TTC549 (cell line): ENCODE results near the gene PCDH8.
"Not testable (repeated sequence)": the region's sequence is repeated elsewhere in the genome, so short reads cannot be mapped to it uniquely, and the experiment has no call there.

Experiments used
- FAIRE-seq: peaks from 2 replicates; lab custom pipeline; 2012; peaks lifted over from hg19 to GRCh38; lab: Jason Lieb, UNC

PCDH8 gene

GRCh38 chr13:52850072-52850395 is 1.6 kb upstream of the PCDH8 start:
- no peak for FAIRE-seq

GRCh38 chr13:52849291-52850071 is 1.0 kb upstream of the PCDH8 start:
- FAIRE-seq: no peak

DNA sequence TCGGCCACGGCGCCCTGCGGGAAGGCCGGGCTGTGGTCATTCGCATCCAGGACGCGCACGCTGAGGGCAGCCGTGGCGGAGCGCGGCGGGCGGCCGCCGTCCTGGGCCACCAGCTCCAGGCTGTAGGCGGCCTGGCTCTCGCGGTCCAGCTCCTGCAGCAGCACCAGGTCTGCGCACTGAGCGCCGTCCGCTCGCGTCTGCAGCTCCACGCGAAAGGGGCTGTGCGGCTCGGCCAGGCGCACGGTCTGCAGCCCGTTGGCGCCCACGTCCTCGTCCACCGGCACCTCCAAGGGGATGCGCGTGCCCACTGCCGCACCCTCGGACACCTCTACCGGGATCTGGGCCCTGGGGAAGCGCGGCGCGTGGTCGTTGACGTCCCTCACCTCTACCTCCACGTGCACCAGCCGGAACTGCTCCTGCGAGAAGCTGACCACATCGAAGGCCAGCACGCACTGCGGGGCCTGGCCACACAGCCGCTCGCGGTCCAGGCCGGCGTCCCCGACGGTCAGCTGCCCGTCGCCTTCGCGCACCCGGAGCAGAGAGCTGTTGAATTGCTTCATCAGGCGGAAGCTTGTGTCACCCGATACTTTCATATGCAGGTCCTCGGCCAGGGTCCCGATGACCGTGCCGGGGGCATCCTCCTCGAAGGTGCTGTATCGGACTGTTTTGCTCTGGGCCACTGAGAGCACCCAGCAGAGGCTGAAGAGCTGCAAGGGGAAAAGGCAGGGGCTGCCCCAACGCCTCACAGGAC is 583 bp downstream of the PCDH8 start:
- no peak for FAIRE-seq

DNA sequence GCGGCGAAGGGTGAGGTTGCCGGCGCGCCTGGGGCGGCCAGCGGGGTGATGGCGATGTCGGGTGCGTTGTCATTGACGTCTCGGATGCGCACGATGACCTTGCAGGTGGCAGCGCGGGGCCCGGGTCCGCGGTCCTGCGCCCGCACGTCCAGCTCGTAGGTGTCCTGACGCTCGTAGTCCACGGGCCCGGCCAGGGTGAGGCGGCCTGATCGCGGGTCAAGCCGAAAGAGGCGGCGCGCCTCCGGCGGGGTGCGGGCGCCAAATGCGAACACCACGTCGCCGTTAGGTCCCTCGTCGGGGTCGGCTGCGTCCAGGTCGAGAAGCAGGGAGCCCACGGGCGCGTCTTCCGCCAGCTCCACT is 1.1 kb downstream of the PCDH8 start:
- no peak for FAIRE-seq

DNA sequence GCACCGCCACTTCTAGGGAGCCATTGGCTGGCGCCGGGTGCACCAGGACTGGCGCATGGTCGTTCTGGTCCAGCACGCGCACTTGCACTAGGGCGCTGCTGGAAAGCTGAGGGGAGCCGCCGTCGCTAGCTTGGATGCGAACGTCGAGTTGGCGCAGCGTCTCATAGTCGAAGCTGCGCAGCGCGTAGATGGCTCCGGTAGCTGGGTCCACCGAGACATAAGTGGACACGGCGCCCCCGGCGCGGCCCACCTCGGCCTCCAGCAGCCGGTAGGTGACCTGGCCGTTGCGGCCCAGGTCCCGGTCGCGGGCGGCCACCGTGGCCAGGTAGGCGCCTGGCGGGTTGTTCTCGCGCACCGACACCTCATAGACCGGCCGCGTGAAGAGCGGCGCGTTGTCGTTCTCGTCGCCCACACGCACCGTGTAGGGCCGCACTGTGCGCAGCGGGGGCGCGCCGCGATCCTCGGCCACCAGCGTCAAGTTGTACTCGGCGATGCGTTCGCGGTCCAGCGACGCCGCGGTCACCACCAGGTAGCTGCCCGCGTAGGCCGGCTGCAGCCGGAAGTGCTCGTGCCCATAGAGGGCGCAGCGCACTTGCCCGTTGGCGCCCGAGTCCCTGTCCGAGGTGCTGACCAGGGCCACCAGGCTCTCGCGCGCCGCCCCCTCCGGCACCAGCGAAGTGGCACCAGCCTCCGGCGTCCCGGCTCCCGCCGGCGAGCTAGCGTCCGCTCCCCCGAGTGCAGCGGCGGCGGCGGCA is 1.7 kb downstream of the PCDH8 start:
- no peak for FAIRE-seq

DNA sequence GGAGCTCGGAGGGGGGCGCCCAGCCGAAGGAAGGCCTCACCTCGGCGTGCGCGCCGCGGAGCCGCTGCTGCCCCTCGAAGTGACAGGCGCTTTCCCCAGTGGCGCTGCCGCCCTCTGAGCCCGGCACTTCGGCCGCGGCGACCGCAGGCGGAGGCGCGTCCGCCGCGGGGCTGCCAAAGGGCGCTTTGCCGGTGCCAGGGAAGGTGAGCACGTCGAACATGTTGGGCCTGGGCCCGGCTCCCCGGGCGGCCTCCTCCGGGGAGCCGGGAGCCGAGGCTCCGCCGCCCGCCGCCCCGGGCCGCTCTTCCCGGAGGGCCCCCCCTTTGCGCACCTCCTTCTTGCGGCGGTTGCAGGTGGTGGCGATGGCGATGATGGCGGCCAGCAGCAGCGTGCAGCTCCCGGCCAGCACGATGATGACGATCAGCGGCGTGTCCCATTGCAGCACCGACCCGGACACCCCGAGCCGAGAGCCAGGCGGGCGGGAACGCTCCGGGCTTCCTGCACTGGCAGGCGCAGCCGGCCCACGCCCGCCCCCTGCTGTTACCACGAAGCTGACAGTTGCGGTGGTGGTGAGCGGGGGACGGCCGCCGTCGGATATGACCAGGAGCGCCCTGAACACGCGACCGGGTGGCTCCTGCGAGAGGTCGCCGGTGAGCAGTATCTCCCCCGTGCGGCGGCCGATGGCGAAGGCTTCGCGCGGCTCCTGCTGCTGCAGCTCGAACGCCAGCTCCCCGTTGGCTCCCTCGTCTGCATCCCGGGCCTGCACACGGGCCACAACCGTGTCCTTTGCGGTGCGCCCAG is 2.5 kb downstream of the PCDH8 start:
- FAIRE-seq: no peak

GRCh38 chr13:52845334-52845761 is 3.1 kb downstream of the PCDH8 start:
- FAIRE-seq: no peak

- FAIRE-seq: no peak
Measured at GRCh38 chr13:52844836-52845235, 3.6 kb downstream of the PCDH8 start.

DNA sequence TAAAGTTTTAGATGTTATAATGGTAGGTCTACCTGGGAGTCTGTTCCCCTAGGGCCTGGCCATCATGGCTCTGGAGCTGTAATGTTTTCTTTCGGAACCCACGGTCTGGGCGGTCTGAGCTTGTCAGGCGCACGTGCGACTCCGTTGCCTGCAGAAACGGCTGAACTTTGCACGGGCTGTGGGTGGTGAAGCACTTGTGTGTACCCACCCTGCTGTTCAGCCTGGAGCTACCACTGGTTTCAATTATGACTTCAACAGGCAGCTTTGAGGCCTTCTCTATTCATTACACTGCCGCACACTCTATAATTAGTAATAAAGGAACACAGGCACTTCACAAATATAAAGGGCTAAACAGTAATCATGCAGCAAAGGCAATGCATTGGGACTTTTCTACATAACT is 6.0 kb downstream of the PCDH8 start:
- FAIRE-seq: no peak

DNA sequence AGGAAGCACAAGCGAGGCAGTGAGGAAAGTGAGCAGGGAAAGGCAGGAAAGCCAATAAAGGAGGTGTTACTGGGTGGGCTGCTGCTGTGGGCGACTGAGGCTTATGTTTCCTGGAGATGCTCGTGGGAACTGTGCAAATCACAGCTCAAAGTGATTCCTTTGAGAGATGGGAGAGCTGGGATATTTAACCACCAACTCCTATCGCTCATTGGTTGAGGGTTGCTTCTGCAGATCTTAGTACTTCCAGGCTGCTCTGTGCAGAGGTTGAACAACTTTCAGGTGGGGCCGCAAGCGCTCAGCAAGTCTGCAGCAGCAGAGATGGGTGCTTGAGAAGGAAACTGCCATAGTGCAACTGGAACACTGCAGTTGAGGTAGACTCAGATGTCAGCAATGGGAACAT is 8.4 kb downstream of the PCDH8 start:
- no peak for FAIRE-seq

DNA sequence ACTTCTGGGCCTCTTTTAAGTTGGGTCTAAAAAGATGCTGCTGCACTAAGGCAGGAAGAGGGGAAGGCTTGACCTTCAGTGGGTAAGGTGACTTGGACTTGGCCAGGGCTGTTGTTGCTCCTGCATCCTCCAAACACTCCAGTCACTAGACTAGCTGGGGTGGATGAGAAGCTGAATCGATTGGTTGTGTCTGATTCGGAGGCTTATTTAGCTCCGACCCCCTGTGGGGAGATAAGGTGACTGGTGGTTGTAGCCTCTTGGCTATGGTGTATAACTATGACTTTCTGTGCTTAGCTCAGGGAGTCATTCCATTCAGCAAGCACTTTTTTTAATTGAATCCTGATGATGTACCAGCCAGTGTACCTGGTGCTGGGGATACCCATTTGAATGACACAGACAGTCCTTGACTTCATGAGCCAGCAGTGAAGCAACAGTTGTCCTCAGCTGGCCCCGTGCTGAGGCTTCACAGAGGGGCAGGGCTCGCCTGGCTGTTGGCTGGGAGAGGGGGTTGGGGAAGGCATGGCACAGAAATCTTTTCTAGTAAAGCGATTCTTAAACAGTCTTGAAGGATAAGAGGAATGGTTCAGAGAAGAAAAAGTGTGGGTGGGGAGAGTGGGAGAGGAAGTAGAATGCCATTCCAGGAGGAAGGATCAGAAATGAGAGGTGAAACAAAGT is 9.9 kb downstream of the PCDH8 start:
- FAIRE-seq: no peak

DNA sequence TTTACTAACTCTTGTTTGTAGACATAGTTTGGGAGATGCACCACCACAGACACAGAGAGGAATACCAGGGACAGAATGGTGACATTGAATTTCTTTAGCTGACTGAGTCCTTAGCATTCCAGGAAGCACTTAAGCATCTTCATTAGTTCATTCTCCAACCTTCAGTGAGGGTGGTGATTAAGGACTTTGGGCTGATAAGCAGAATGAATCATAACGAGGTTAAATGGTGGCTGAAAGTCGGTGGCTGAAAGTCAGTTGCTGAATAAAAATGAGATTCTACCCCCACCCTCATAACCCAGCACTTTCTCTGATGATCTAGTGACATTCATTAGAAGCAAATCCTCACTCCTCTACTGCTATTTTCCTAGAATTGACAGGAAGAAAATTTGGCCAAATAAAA is 10.6 kb downstream of the PCDH8 start:
- no peak for FAIRE-seq

GRCh38 chr13:52835071-52835839 is 13.2 kb downstream of the PCDH8 start:
- no peak for FAIRE-seq

DNA sequence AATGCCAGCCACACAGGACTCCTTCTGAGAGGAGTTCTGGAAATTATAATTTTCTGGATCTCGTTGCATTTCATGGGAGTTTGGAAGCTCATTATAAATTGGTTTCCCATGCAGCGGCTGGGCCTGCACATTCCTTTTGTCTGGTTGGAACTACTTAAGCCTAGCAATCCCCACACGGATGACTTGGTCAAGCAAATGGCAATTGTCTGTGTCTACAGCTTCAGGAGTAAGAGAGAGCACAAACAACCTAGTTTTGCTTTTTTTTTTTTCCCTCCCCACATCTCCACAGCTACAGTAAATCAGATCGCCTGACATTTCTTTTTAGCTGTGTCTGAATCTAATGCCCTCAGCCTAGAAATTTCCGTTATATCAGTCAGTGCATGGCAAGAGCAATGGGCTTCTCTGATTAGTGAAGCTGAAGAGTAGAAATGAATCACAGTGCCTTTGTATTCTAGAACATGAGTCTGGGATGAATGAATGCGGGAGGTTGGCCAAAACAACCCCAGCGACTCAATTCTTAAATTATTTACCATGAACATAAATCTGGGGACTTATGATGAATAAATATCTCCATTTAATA is 15.1 kb downstream of the PCDH8 start:
- no peak for FAIRE-seq

GRCh38 chr13:52832313-52832712 is 16.1 kb downstream of the PCDH8 start:
- no peak for FAIRE-seq

- FAIRE-seq: no peak
Measured at GRCh38 chr13:52830946-52831345, 17.5 kb downstream of the PCDH8 start.

DNA sequence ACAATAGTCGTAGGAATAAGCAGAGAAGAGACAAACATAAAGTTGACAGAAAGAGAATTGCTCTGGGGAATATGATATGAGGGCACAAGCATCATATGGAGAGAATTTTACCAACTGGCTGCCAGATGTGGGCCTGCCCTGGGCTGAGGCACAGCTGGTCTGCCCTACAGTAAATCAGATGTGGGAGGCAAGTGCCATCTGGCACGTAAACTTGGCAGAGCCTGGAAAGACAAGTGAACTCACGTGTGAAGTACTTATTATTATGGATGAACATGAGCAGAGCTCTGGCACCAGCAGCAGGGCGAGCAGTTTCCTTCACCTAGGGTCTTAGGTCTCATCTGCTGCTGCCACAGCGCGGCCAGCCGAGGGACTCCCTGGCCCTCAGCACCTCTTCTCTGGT is 20.6 kb downstream of the PCDH8 start:
- no peak for FAIRE-seq

DNA sequence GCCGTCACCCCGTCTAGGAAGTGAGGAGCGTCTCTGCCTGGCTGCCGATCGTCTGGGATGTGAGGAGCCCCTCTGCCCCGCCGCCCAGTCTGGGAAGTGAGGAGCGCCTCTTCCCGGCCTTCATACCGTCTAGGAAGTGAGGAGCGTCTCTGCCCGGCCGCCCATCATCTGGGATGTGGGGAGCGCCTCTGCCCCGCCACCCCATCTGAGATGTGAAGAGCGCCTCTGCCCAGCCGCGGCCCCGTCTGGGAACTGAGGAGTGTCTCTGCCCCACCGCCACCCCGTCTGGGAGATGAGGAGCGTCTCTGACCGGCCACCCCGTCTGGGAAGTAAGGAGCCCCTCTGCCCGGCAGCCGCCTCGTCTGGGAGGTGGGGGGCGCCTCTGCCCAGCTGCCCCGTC is 30.6 kb downstream of the PCDH8 start:
- not testable (repeated sequence) for FAIRE-seq

DNA sequence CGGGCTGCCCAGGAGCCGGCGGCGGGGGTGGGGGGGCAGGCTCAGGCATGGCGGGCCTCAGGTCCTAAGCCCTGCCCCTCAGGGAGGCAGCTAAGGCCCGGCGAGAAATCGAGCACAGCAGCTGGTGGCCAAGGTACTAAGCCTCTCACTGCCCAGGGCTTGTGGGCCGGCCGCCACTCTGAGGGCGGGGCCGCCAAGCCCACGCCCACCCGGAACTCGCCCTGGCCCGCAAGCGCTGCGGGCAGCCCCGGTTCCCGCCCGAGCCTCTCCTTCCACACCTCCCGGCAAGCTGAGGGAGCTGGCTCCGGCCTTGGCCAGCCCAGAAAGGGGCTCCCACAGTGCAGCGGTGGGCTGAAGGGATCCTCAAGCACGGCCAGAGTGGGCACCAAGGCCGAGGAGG is 33.1 kb downstream of the PCDH8 start:
- FAIRE-seq: no peak

DNA sequence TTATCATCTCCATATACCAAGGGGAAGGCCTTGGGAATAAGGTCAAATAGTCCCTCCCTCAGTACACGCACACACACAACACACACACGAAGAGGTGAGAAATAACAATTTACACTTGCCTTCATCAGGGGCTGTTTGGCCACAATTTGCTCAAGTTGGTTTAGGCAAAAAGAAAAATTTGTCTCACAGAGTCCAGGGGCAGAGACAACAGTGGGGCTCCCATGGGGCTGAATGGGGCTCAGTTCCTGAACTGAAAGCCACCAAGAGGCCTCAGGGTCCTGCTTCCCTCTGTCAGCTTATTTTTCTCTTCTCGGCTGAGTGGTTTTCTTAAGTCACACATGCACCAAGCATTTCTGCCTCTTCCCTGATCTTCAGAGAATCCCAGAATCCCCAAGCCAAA is 35.5 kb downstream of the PCDH8 start:
- FAIRE-seq: no peak

GRCh38 chr13:52811841-52812240 is 36.6 kb downstream of the PCDH8 start:
- FAIRE-seq: no peak
